H1 (cell line): ENCODE results near the gene TTLL5. TPM values are rescaled to one million over a fixed set of nuclear protein-coding genes. Genes with fewer than 3 reads are reported as not detected.

Experiments used
- CTCF ChIA-PET: fragments of 300-600 bp; sonication (Branson Sonifier 250); formaldehyde crosslinking; loops from one replicate; lab custom pipeline; 2021; ENCODE audit not compliant: partially characterized antibody; lab: Charles Lee
- POLR2A ChIA-PET: fragments of 300-600 bp; sonication (Branson Sonifier 250); formaldehyde crosslinking; loops from one replicate; lab custom pipeline; 2021; ENCODE audit warnings: inconsistent platforms; ENCODE audit not compliant: partially characterized antibody; lab: Charles Lee
- DNase-seq, 2 experiments: peaks; one replicate each; pipeline versions ENCODE4 v3.0.0 to v3.0.0-alpha.2; 2010 to 2022; ENCODE audit warnings: low spot score in 2 of 2, low read depth in 1 of 2, mixed read lengths in 1 of 2
- FAIRE-seq: peaks from 2 replicates; lab custom pipeline; 2011; peaks lifted over from hg19 to GRCh38; lab: Jason Lieb, UNC
- H2AFZ ChIP-seq: 2 replicates; pipeline ENCODE4 v1.8.1; 2012; ENCODE audit warnings: low read length, inconsistent platforms
- H2AK5ac ChIP-seq: 2 replicates; pipeline ENCODE4 v1.6.1; 2013; ENCODE audit warnings: low read depth, low read length
- H2BK120ac ChIP-seq: replicated peaks from 2 replicates; pipeline ENCODE3; 2013; ENCODE audit warnings: low read depth, low read length, inconsistent platforms
- H2BK12ac ChIP-seq: 2 replicates; pipeline ENCODE4 v1.6.1; 2013; ENCODE audit warnings: low read depth, low read length
- H2BK15ac ChIP-seq: 2 replicates; pipeline ENCODE4 v1.6.1; 2013; ENCODE audit warnings: low read length
- H2BK20ac ChIP-seq: 2 replicates; pipeline ENCODE4 v1.6.1; 2013; ENCODE audit warnings: low read length
- H2BK5ac ChIP-seq: 2 replicates; pipeline ENCODE4 v1.6.1; 2013; ENCODE audit warnings: low read depth, low read length
- H3K14ac ChIP-seq: 2 replicates; pipeline ENCODE4 v1.6.1; 2013; ENCODE audit warnings: inconsistent platforms; ENCODE audit not compliant: insufficient read length
- H3K18ac ChIP-seq: 2 replicates; pipeline ENCODE4 v1.6.1; 2013; ENCODE audit warnings: low read length; ENCODE audit errors: extremely low read depth
- H3K23ac ChIP-seq: 2 replicates; pipeline ENCODE4 v1.6.1; 2013; ENCODE audit warnings: inconsistent platforms; ENCODE audit not compliant: insufficient read length
- H3K23me2 ChIP-seq: 2 replicates; pipeline ENCODE4 v1.6.1; 2013; ENCODE audit warnings: low read depth, low read length
- H3K27ac ChIP-seq: 2 replicates; pipeline ENCODE4 v1.6.1; 2011; ENCODE audit warnings: low read depth, low read length, inconsistent platforms
- H3K27me3 ChIP-seq, 4 experiments: replicated peaks in 1 of 4; 1 replicate in 1 of 4; 2 replicates in 3 of 4; pipeline versions ENCODE4 v1.6.1 to v1.8.1; 2011 to 2013; ENCODE audit warnings: low read length in 3 of 4, mild to moderate bottlenecking in 3 of 4, inconsistent platforms in 2 of 4, mixed read lengths in 2 of 4, moderate library complexity in 1 of 4; ENCODE audit not compliant: control insufficient read depth in 3 of 4, insufficient read depth in 3 of 4; ENCODE audit errors: extremely low read depth in 1 of 4
- H3K36me3 ChIP-seq, 4 experiments: 2 replicates each; pipeline versions ENCODE4 v1.6.1 to v1.8.1; 2011 to 2013; ENCODE audit warnings: mild to moderate bottlenecking in 4 of 4, low read length in 3 of 4, moderate library complexity in 2 of 4, control low read depth in 1 of 4, inconsistent platforms in 1 of 4; ENCODE audit not compliant: insufficient read depth in 4 of 4, control insufficient read depth in 2 of 4
- H3K4ac ChIP-seq: replicated peaks from 2 replicates; pipeline ENCODE3; 2013; ENCODE audit warnings: low read length, low read depth, mixed read lengths, inconsistent platforms; ENCODE audit not compliant: insufficient read length
- H3K4me1 ChIP-seq, 4 experiments: replicated peaks in 1 of 4; 1 replicate in 1 of 4; 2 replicates in 3 of 4; pipeline versions ENCODE4 v1.6.1 to v1.8.1; 2011 to 2013; ENCODE audit warnings: low read length in 3 of 4, inconsistent platforms in 2 of 4, mixed read lengths in 1 of 4; ENCODE audit not compliant: insufficient read depth in 4 of 4, control insufficient read depth in 3 of 4
- H3K4me2 ChIP-seq, 2 experiments: 2 replicates each; pipeline versions ENCODE4 v1.6.1 to v1.8.1; 2011 to 2013; ENCODE audit warnings: low read depth in 2 of 2, low read length in 2 of 2, control low read depth in 1 of 2, inconsistent platforms in 1 of 2, mild to moderate bottlenecking in 1 of 2; ENCODE audit not compliant: insufficient read depth in 1 of 2
- H3K4me3 ChIP-seq, 4 experiments: fragments of 200-600, 300-600 bp in 1 of 4; sonication (generic), shearing (Covaris generic), sonication (Bioruptor Twin) in 1 of 4; 2 replicates each; pipeline versions ENCODE4 v1.5.1 to v1.8.1; 2011 to 2016; ENCODE audit warnings: low read length in 4 of 4, low read depth in 3 of 4, control low read depth in 2 of 4, inconsistent platforms in 2 of 4, mild to moderate bottlenecking in 2 of 4, mixed read lengths in 1 of 4, moderate library complexity in 1 of 4; ENCODE audit not compliant: insufficient read depth in 2 of 4; ENCODE audit errors: extremely low read depth in 1 of 4
- H3K56ac ChIP-seq: replicated peaks from 2 replicates; pipeline ENCODE3; 2013; ENCODE audit warnings: low read depth, mild to moderate bottlenecking, mixed read lengths, low read length, inconsistent platforms; ENCODE audit not compliant: insufficient read length
- H3K79me1 ChIP-seq: 2 replicates; pipeline ENCODE4 v1.6.1; 2013; ENCODE audit warnings: low read depth, low read length, control low read depth
- H3K79me2 ChIP-seq, 2 experiments: 2 replicates each; pipeline versions ENCODE4 v1.6.1 to v1.8.1; 2012 to 2013; ENCODE audit warnings: low read length in 2 of 2, mild to moderate bottlenecking in 2 of 2, inconsistent platforms in 1 of 2; ENCODE audit not compliant: insufficient read depth in 2 of 2, control insufficient read depth in 1 of 2
- H3K9ac ChIP-seq, 4 experiments: replicated peaks in 1 of 4; 1 replicate in 1 of 4; 2 replicates in 3 of 4; pipeline versions ENCODE4 v1.6.1 to v1.8.1; 2011 to 2013; ENCODE audit warnings: low read depth in 3 of 4, low read length in 3 of 4, control low read depth in 2 of 4, mild to moderate bottlenecking in 2 of 4, moderate library complexity in 2 of 4, inconsistent platforms in 1 of 4; ENCODE audit errors: extremely low read depth in 1 of 4
- H3K9me3 ChIP-seq, 2 experiments: 2 replicates each; pipeline versions ENCODE4 v1.6.1 to v1.8.1; 2012 to 2013; ENCODE audit warnings: mild to moderate bottlenecking in 2 of 2, moderate library complexity in 2 of 2, control low read depth in 1 of 2, inconsistent platforms in 1 of 2, low read depth in 1 of 2, low read length in 1 of 2, mixed read lengths in 1 of 2; ENCODE audit not compliant: insufficient read depth in 2 of 2
- H4K20me1 ChIP-seq, 2 experiments: replicated peaks in 1 of 2; 2 replicates each; pipeline versions ENCODE3 to v1.8.1; 2011 to 2013; ENCODE audit warnings: inconsistent platforms in 2 of 2, low read length in 2 of 2, mild to moderate bottlenecking in 1 of 2; ENCODE audit not compliant: insufficient read depth in 2 of 2, control insufficient read depth in 1 of 2
- H4K5ac ChIP-seq: 2 replicates; pipeline ENCODE4 v1.6.1; 2013; ENCODE audit warnings: low read length, low read depth, mixed read lengths, inconsistent platforms; ENCODE audit not compliant: insufficient read length
- H4K8ac ChIP-seq: 2 replicates; pipeline ENCODE4 v1.8.0; 2013; ENCODE audit warnings: mild to moderate bottlenecking, moderate library complexity, low read length, inconsistent platforms; ENCODE audit not compliant: insufficient read depth; ENCODE audit errors: extremely low read depth
- H4K91ac ChIP-seq: replicated peaks from 2 replicates; pipeline ENCODE3; 2013; ENCODE audit warnings: low read length, mixed read lengths, inconsistent platforms; ENCODE audit not compliant: insufficient read length
- BACH1 ChIP-seq: IDR thresholded peaks from 2 replicates; pipeline ENCODE4 v1.6.1; 2012; ENCODE audit warnings: low read length, improper control_type of control experiment
- BRCA1 ChIP-seq: IDR thresholded peaks from 2 replicates; pipeline ENCODE4 v1.6.1; 2012; ENCODE audit warnings: low read depth, low read length, improper control_type of control experiment
- CBX8 ChIP-seq: fragments of 300-800, 300-1000 bp; sonication (generic); IDR thresholded peaks from 2 replicates; pipeline ENCODE4 v1.7.1; 2016; ENCODE audit warnings: low read depth, low read length, borderline replicate concordance
- KDM5A ChIP-seq: fragments of 200-600 bp; IDR thresholded peaks from 2 replicates; pipeline ENCODE4 v1.7.1; 2012; ENCODE audit warnings: mild to moderate bottlenecking, low read length, inconsistent platforms, mixed read lengths
- MAFK ChIP-seq: IDR thresholded peaks from 2 replicates; pipeline ENCODE4 v1.6.1; 2012; ENCODE audit warnings: low read depth, mild to moderate bottlenecking, improper control_type of control experiment, low read length
- NANOG ChIP-seq: IDR thresholded peaks from 2 replicates; pipeline ENCODE4 v1.6.1; 2011; ENCODE audit warnings: low read length, low read depth, mild to moderate bottlenecking, inconsistent platforms; ENCODE audit not compliant: insufficient read depth, poor library complexity, severe bottlenecking
- POLR2AphosphoS5 ChIP-seq: IDR thresholded peaks from 2 replicates; pipeline ENCODE4 v1.6.1; 2011; ENCODE audit warnings: low read depth, low read length
- POU5F1 ChIP-seq: IDR thresholded peaks from 2 replicates; pipeline ENCODE4 v1.6.1; 2011; ENCODE audit warnings: low read depth, mild to moderate bottlenecking, low read length, moderate library complexity
- SIRT6 ChIP-seq: IDR thresholded peaks from one replicate; pipeline ENCODE4 v1.7.1; 2012; ENCODE audit warnings: low read length, inconsistent platforms
- TAF1 ChIP-seq: IDR thresholded peaks from 2 replicates; pipeline ENCODE4 v1.6.1; 2011; ENCODE audit warnings: mild to moderate bottlenecking, low read depth, low read length
- TAF7 ChIP-seq: optimal IDR thresholded peaks from 2 replicates; pipeline ENCODE3; 2011; ENCODE audit warnings: low read depth, mild to moderate bottlenecking, inconsistent platforms, low read length, moderate library complexity, borderline replicate concordance
- TBP ChIP-seq: IDR thresholded peaks from 2 replicates; pipeline ENCODE4 v1.6.1; 2011; ENCODE audit warnings: low read depth, low read length, improper control_type of control experiment
- WGBS, 2 experiments: shearing (Covaris generic) in 1 of 2; methylation state at CpG; one replicate each; pipeline versions ENCODE4 v1.1.6 to v1.1.7; 2013 to 2015; ENCODE audit warnings: low lambda C conversion rate in 2 of 2, mixed read lengths in 2 of 2, inconsistent platforms in 1 of 2, low coverage in 1 of 2, missing lambda C conversion rate in 1 of 2; ENCODE audit not compliant: insufficient replicate concordance in 2 of 2, insufficient coverage in 1 of 2, insufficient read length in 1 of 2; ENCODE audit errors: extremely low coverage in 1 of 2, missing lambda C conversion rate in 1 of 2; 5-methylcytosine and 5-hydroxymethylcytosine counted together
- polyA plus RNA-seq, 7 experiments: library from polyadenylated mRNA; depleted of rRNA in 3 of 7; stranded (reverse) in 5 of 7; unstranded in 2 of 7; fragments of >200 nt in 5 of 7; fragments of 200-250 nt in 2 of 7; gene quantifications; 1 replicate in 5 of 7; 2 replicates in 1 of 7; 4 replicates in 1 of 7; pipeline versions ENCODE4 v1.2.1 to v1.2.3, GENCODE V29; 2011 to 2013; ENCODE audit warnings: missing spikeins in 2 of 7, mixed read lengths in 2 of 7
- total RNA-seq: library from RNA; stranded (reverse); fragmentation: NEBNext Ultra II Directional; extraction: Animal tissue kit (Norgen Biotek cat#: 25700); gene quantifications from 2 replicates; pipeline ENCODE4 v1.2.1, GENCODE V29; 2021

The TTLL5 gene
- total and polyA plus RNA-seq, 2 of the 8 experiments (the other 6 are each of a cell fraction or from before 2014, with no cell fraction given): 16.1 to 45.9 TPM

DNA sequence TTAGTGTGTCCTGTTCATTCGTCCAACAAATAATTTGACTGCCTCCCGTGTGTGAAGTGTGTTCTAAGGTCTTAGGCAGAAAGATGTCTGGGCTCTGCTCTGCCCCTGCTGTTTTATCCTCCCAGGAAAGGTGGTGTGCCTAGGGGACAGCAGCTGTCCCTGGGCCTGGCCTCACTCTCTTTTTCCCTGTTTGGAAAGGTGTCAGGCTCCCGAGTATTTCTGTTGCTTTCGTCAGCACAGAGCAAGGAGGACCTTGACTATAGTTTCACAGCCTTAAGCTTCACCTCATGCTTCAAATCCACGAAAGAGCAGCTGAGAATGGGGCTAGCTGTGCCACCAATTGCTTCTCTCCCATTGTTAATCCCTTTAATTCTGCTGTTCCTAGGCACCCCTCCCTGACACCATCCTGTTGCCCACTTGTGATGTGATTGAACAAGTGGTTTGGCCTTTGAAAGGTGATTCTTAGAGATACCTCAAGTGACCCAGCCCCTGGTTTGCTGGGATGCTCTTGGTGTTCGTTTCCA is 266.6 kb downstream of the TTLL5 start:
- DNase-seq (no peak), FAIRE-seq (no peak)
- Histone ChIP-seq H2AK5ac (no peak overlapping the region), H2BK5ac (no peak overlapping the region), H3K23ac (no peak overlapping the region), H2BK12ac (no peak overlapping the region), H3K79me2 (no peaks in the 10 kb centered on the region), H3K36me3 (no peaks in the 10 kb centered on the region), H3K9ac (no peak overlapping the region), H3K56ac (no peak overlapping the region), H4K20me1 (peaks cover 2 to 4% of the 10 kb centered on the region in 2 experiments), H3K79me1 (no peaks in the 10 kb centered on the region), H3K23me2 (no peaks in the 10 kb centered on the region), H3K9me3 (no peaks in the 10 kb centered on the region; a peak in 1 of 4 replicates), H2BK120ac (no peak overlapping the region), H3K14ac (no peak overlapping the region), H2AFZ (no peak overlapping the region), H4K91ac (no peak overlapping the region), H3K4me1 (peaks cover 0 to 4% (median 0%) of the 10 kb centered on the region in 4 experiments; a peak in 1 of 7 replicates), H4K8ac (no peak overlapping the region), H2BK15ac (no peak overlapping the region), H3K27me3 (no peaks in the 10 kb centered on the region), H4K5ac (no peak overlapping the region), H3K4ac (no peak overlapping the region), H3K4me3 (no peak overlapping the region), H3K4me2 (no peak overlapping the region), H2BK20ac (no peak overlapping the region), H3K18ac (no peak overlapping the region), H3K27ac (no peak overlapping the region)
- WGBS, 2 experiments: 70% methylated on average over 6 of the region's 6 CpGs; no CpG with 5 or more reads in 1 of the 2 experiments
- ChIA-PET CTCF (interaction anchor here (0.5 to 2.0 kb wide), 4 partner anchors 9 to 218 kb away, joined by 3 to 7 read pairs (median 6); no protein-coding TSS in a partner anchor), POLR2A (no interaction called here)
- TF ChIP-seq POLR2AphosphoS5 (no peak), POU5F1 (no peak), SIRT6 (no peak), TBP (no peak), BACH1 (no peak), TAF7 (no peak), BRCA1 (no peak), TAF1 (no peak), CBX8 (no peak), MAFK (no peak), NANOG (no peak), KDM5A (no peak)
